Measurements from ENCODE around the gene TCEANC2.

The TCEANC2 gene

GRCh38 chr1:54052431-54052933, 926 bp upstream of the TCEANC2 start:
- Histone ChIP-seq H3K9me3 (ENCODE audit: control insufficient read depth in 1 of 2, low read length in 2 of 2) (no peaks in the 10 kb centered on the region), H3K9ac (ENCODE audit: low read depth in 1 of 2, low read length in 2 of 2) (peak overlapping the region; percentile 94 to 96), H3K4me1 (ENCODE audit: control insufficient read depth in 1 of 2, insufficient read depth in 2 of 2, low read length in 2 of 2) (peaks cover 22 to 34% of the 10 kb centered on the region in 2 donors), H3K27me3 (ENCODE audit: control insufficient read depth in 1 of 2, insufficient read depth in 2 of 2, low read length in 2 of 2) (no peaks in the 10 kb centered on the region), H3K36me3 (ENCODE audit: control insufficient read depth in 1 of 2, insufficient read depth in 2 of 2, low read length in 2 of 2) (no peaks in the 10 kb centered on the region), H3K27ac (ENCODE audit: low read depth, low read length) (peak overlapping the region; percentile 95), H3K4me3 (ENCODE audit: low read depth in 1 of 2, low read length in 2 of 2) (peak overlapping the region; percentile 94 to 99)

GRCh38 chr1:54053745-54054437, 483 bp downstream of the TCEANC2 start:
- Histone ChIP-seq H3K27me3 (ENCODE audit: control insufficient read depth in 1 of 2, insufficient read depth in 2 of 2, low read length in 2 of 2) (no peaks in the 10 kb centered on the region), H3K4me1 (ENCODE audit: control insufficient read depth in 1 of 2, insufficient read depth in 2 of 2, low read length in 2 of 2) (peaks cover 8 to 27% of the 10 kb centered on the region in 2 donors), H3K4me3 (ENCODE audit: low read depth in 1 of 2, low read length in 2 of 2) (peak overlapping the region; percentile 94 to 99), H3K36me3 (ENCODE audit: control insufficient read depth in 1 of 2, insufficient read depth in 2 of 2, low read length in 2 of 2) (no peaks in the 10 kb centered on the region), H3K9ac (ENCODE audit: low read depth in 1 of 2, low read length in 2 of 2) (peak overlapping the region; percentile 86 to 87), H3K9me3 (ENCODE audit: control insufficient read depth in 1 of 2, low read length in 2 of 2) (no peaks in the 10 kb centered on the region), H3K27ac (ENCODE audit: low read depth, low read length) (peak overlapping the region; percentile 95)

- peak overlapping the region; percentile 86 to 87 for H3K9ac ChIP-seq (ENCODE audit: low read depth in 1 of 2, low read length in 2 of 2)
- no peaks in the 10 kb centered on the region for H3K27me3 ChIP-seq (ENCODE audit: control insufficient read depth in 1 of 2, insufficient read depth in 2 of 2, low read length in 2 of 2)
- no peak overlapping the region for H3K27ac ChIP-seq (ENCODE audit: low read depth, low read length)
- peak overlapping the region; percentile 94 to 99 for H3K4me3 ChIP-seq (ENCODE audit: low read depth in 1 of 2, low read length in 2 of 2)
- no peaks in the 10 kb centered on the region for H3K36me3 ChIP-seq (ENCODE audit: control insufficient read depth in 1 of 2, insufficient read depth in 2 of 2, low read length in 2 of 2)
- no peaks in the 10 kb centered on the region for H3K9me3 ChIP-seq (ENCODE audit: control insufficient read depth in 1 of 2, low read length in 2 of 2)
- H3K4me1 ChIP-seq (ENCODE audit: control insufficient read depth in 1 of 2, insufficient read depth in 2 of 2, low read length in 2 of 2): peaks cover 6 to 23% of the 10 kb centered on the region in 2 donors
Measured at GRCh38 chr1:54054438-54054749, 986 bp downstream of the TCEANC2 start.

GRCh38 chr1:54064299-54064698, 10.9 kb downstream of the TCEANC2 start:
- no peaks in the 10 kb centered on the region for H3K36me3 ChIP-seq (ENCODE audit: control insufficient read depth in 1 of 2, insufficient read depth in 2 of 2, low read length in 2 of 2)
- no peak overlapping the region for H3K9ac ChIP-seq (ENCODE audit: low read depth in 1 of 2, low read length in 2 of 2)
- no peak overlapping the region for H3K27ac ChIP-seq (ENCODE audit: low read depth, low read length)
- no peaks in the 10 kb centered on the region for H3K27me3 ChIP-seq (ENCODE audit: control insufficient read depth in 1 of 2, insufficient read depth in 2 of 2, low read length in 2 of 2)
- no peaks in the 10 kb centered on the region for H3K9me3 ChIP-seq (ENCODE audit: control insufficient read depth in 1 of 2, low read length in 2 of 2)
- no peak overlapping the region for H3K4me3 ChIP-seq (ENCODE audit: low read depth in 1 of 2, low read length in 2 of 2)
- H3K4me1 ChIP-seq (ENCODE audit: control insufficient read depth in 1 of 2, insufficient read depth in 2 of 2, low read length in 2 of 2): no peaks in the 10 kb centered on the region

GRCh38 chr1:54069791-54070170, 16.4 kb downstream of the TCEANC2 start:
- peaks cover 6 to 9% of the 10 kb centered on the region in 2 donors for H3K4me1 ChIP-seq (ENCODE audit: control insufficient read depth in 1 of 2, insufficient read depth in 2 of 2, low read length in 2 of 2)
- H3K27ac ChIP-seq (ENCODE audit: low read depth, low read length): no peak overlapping the region
- no peak overlapping the region for H3K4me3 ChIP-seq (ENCODE audit: low read depth in 1 of 2, low read length in 2 of 2)
- H3K27me3 ChIP-seq (ENCODE audit: control insufficient read depth in 1 of 2, insufficient read depth in 2 of 2, low read length in 2 of 2): no peaks in the 10 kb centered on the region
- no peak overlapping the region for H3K9ac ChIP-seq (ENCODE audit: low read depth in 1 of 2, low read length in 2 of 2)
- no peaks in the 10 kb centered on the region for H3K36me3 ChIP-seq (ENCODE audit: control insufficient read depth in 1 of 2, insufficient read depth in 2 of 2, low read length in 2 of 2)
- no peaks in the 10 kb centered on the region for H3K9me3 ChIP-seq (ENCODE audit: control insufficient read depth in 1 of 2, low read length in 2 of 2)

- H3K4me3 ChIP-seq (ENCODE audit: low read depth in 1 of 2, low read length in 2 of 2): no peak overlapping the region
- no peak overlapping the region for H3K27ac ChIP-seq (ENCODE audit: low read depth, low read length)
- no peaks in the 10 kb centered on the region for H3K27me3 ChIP-seq (ENCODE audit: control insufficient read depth in 1 of 2, insufficient read depth in 2 of 2, low read length in 2 of 2)
- H3K9ac ChIP-seq (ENCODE audit: low read depth in 1 of 2, low read length in 2 of 2): no peak overlapping the region
- H3K9me3 ChIP-seq (ENCODE audit: control insufficient read depth in 1 of 2, low read length in 2 of 2): no peaks in the 10 kb centered on the region
- H3K4me1 ChIP-seq (ENCODE audit: control insufficient read depth in 1 of 2, insufficient read depth in 2 of 2, low read length in 2 of 2): peaks cover 6 to 9% of the 10 kb centered on the region in 2 donors
- H3K36me3 ChIP-seq (ENCODE audit: control insufficient read depth in 1 of 2, insufficient read depth in 2 of 2, low read length in 2 of 2): no peaks in the 10 kb centered on the region
Measured at GRCh38 chr1:54070171-54070837, 16.9 kb downstream of the TCEANC2 start.

GRCh38 chr1:54077359-54077758, 24.0 kb downstream of the TCEANC2 start:
- Histone ChIP-seq H3K27ac (ENCODE audit: low read depth, low read length) (no peak overlapping the region), H3K27me3 (ENCODE audit: control insufficient read depth in 1 of 2, insufficient read depth in 2 of 2, low read length in 2 of 2) (no peaks in the 10 kb centered on the region), H3K4me1 (ENCODE audit: control insufficient read depth in 1 of 2, insufficient read depth in 2 of 2, low read length in 2 of 2) (peaks cover 0 to 5% of the 10 kb centered on the region in 2 donors), H3K9ac (ENCODE audit: low read depth in 1 of 2, low read length in 2 of 2) (no peak overlapping the region), H3K4me3 (ENCODE audit: low read depth in 1 of 2, low read length in 2 of 2) (no peak overlapping the region), H3K36me3 (ENCODE audit: control insufficient read depth in 1 of 2, insufficient read depth in 2 of 2, low read length in 2 of 2) (no peaks in the 10 kb centered on the region), H3K9me3 (ENCODE audit: control insufficient read depth in 1 of 2, low read length in 2 of 2) (no peaks in the 10 kb centered on the region)

- Histone ChIP-seq H3K36me3 (ENCODE audit: control insufficient read depth in 1 of 2, insufficient read depth in 2 of 2, low read length in 2 of 2) (no peaks in the 10 kb centered on the region), H3K4me1 (ENCODE audit: control insufficient read depth in 1 of 2, insufficient read depth in 2 of 2, low read length in 2 of 2) (peaks cover 0 to 5% of the 10 kb centered on the region in 2 donors), H3K9me3 (ENCODE audit: control insufficient read depth in 1 of 2, low read length in 2 of 2) (no peaks in the 10 kb centered on the region), H3K4me3 (ENCODE audit: low read depth in 1 of 2, low read length in 2 of 2) (no peak overlapping the region), H3K9ac (ENCODE audit: low read depth in 1 of 2, low read length in 2 of 2) (no peak overlapping the region), H3K27me3 (ENCODE audit: control insufficient read depth in 1 of 2, insufficient read depth in 2 of 2, low read length in 2 of 2) (no peaks in the 10 kb centered on the region), H3K27ac (ENCODE audit: low read depth, low read length) (no peak overlapping the region)
Measured at GRCh38 chr1:54080598-54081049, 27.2 kb downstream of the TCEANC2 start.

GRCh38 chr1:54081306-54082270, 28.2 kb downstream of the TCEANC2 start:
- Histone ChIP-seq H3K9ac (ENCODE audit: low read depth in 1 of 2, low read length in 2 of 2) (no peak overlapping the region), H3K4me3 (ENCODE audit: low read depth in 1 of 2, low read length in 2 of 2) (no peak overlapping the region), H3K4me1 (ENCODE audit: control insufficient read depth in 1 of 2, insufficient read depth in 2 of 2, low read length in 2 of 2) (peaks cover 0 to 5% of the 10 kb centered on the region in 2 donors), H3K36me3 (ENCODE audit: control insufficient read depth in 1 of 2, insufficient read depth in 2 of 2, low read length in 2 of 2) (peaks cover 0 to 3% of the 10 kb centered on the region in 2 donors), H3K9me3 (ENCODE audit: control insufficient read depth in 1 of 2, low read length in 2 of 2) (no peaks in the 10 kb centered on the region), H3K27me3 (ENCODE audit: control insufficient read depth in 1 of 2, insufficient read depth in 2 of 2, low read length in 2 of 2) (no peaks in the 10 kb centered on the region), H3K27ac (ENCODE audit: low read depth, low read length) (no peak overlapping the region)

Data from duodenal mucosa (tissue), 2 donors.